ENCODE data around the gene NPIPB6. TPM values are rescaled to one million over a fixed set of nuclear protein-coding genes. Genes with fewer than 3 reads are reported as not detected.

The NPIPB6 gene
- total RNA-seq, 1 donor from 2014 or later = not detected

DNA sequence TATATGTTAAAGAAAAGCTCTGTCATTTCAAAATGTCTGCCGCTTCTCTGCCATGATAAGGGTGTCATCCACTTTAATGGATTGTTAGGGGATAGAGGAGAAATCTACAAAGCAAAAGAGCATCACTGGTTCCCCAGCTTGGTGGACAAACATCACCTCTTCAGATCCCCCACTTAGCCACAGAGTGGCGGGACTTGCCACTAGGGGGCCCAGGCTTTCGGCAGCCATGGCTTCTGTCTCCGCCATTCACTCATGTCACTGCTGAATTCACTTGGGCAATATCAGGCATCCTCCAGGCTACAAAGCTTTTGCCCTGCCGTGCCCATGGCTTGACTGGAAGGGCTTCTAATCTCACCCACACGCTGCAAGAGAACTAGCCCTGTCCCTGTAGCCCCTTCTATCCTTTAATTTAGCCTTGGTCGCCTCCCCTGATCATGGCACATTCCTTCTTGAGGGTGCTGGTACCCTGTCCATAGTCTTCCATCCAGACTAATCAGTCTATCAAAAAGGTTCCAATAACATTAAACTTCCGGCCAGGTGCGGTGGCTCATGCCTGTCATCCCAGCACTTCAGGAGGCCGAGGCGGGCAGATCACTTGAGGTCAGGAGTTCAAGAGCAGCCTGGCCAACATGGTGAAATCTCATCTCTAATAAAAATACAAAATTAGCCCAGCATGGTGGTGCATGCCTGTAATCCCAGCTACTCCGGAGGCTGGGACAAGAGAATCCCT lies 36.3 kb downstream of the NPIPB6 start:
- intact Hi-C loops (cut with DNase I) = no loop called here
- DNase-seq (ENCODE audit: low spot score) = no peak

DNA sequence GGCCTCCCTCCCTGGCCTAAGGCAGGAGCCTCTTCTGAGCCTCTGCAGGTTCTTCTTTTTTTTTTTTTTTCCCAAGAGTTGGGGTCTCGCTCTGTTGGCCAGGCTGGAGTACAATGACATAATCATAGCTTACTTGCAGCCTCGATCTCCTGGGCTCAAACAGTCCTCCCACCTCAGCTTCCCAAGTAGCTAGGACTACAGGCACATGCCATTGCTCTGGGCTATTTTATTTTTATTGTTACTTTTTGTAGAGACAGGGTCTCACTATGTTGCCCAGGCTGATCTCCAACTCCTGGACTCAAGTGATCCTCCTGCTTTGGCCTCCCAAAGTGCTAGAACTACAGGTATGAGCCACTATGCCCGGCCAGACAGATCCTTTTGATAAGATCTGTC lies 38.4 kb downstream of the NPIPB6 start:
- intact Hi-C loops (cut with DNase I) = no loop called here

DNA sequence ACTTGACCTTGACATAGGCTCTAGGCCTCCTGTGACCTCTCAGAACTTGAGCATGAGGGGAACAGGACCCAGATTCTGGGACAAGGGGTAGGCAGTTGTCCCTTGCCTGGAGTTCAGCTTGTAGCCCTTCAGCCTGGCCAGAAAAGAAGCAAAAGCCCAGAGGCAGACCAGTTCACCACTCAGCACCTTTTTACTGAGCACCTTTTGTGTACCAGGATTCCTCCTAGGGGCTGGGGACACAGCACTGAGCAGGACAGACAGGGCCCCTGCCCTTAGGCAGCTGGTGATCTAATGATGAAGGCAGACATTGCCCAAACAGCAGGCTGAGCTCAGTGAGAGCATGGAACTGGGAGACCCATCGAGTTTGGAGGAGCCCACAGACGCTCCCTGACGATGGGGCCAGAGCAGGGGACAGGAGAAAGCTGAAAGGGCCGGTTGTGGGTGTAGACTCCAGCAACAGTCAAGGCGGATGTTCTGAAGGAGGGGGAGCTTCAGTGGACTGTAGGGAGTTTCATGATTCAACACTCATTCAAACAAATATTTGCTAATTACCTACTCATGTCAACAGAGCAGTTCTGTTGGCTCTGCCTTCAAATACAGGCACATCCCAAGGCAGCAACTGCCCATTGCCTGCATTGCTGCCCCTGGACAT lies 38.9 kb downstream of the NPIPB6 start:
- DNase-seq (ENCODE audit: low spot score) = no peak
- intact Hi-C loops (cut with DNase I) = no loop called here

More for the DNA sequence above, 38.4 kb downstream of the NPIPB6 start:
- no peak for DNase-seq (ENCODE audit: low spot score)

DNA sequence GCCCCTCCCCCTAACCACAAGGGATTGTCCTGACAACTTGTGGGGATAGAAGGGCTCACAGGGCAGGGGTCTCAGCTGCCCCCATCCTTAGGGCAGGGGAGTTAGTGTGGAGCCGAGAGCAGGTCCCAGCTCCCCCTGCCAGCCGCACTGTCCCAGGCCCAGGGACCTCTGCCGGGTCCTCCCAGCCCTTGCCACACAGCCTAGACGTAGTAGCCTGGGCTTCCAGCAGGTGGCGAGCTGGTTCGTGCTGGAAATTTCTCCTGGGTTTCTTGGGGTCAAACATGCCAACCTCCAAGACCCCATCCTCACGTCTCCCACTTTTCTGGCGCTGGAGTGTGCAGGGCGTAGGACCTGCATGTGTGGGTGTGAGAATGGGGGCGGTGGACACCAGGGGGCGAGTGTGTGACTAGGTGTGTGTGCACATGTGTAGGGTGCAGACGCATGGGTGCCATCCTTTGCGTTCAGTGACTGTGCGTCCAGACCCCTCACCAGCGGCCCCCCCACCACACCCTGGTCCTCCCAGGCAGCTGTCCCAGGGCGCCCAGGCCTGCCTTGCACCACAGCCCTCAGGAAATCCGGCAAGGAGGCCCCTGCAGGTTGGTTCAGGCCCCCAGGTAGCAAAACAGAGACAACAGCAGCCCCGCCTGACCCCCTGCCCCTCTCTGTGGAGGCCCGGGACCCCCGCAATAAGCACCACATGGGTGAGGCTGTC lies 41.5 kb downstream of the NPIPB6 start:
- no peak for DNase-seq (ENCODE audit: low spot score)
- intact Hi-C loops (cut with DNase I) = no loop called here

DNA sequence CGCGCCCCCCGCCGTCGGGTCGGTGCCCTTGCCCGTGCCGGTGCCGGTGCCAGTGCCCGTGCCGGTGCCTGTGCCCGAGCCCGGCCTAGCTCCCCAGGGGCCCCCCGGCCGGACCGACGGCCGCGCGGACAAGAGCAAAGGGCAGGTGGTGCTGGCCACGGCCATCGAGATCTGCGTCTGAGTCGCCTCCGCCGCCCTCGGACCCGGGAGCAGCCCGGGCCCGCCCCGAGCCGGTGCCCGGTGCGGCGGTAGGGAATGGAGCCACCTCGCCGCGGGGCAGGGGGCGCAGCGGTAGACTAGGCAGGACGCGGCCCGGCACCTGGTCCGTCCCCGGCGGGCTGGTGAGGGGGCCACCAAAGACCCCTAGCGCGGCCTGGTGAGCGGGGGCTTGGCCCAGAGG lies 42.6 kb downstream of the NPIPB6 start:
- DNase-seq (ENCODE audit: low spot score) = no peak
- intact Hi-C loops (cut with DNase I) = no loop called here

DNA sequence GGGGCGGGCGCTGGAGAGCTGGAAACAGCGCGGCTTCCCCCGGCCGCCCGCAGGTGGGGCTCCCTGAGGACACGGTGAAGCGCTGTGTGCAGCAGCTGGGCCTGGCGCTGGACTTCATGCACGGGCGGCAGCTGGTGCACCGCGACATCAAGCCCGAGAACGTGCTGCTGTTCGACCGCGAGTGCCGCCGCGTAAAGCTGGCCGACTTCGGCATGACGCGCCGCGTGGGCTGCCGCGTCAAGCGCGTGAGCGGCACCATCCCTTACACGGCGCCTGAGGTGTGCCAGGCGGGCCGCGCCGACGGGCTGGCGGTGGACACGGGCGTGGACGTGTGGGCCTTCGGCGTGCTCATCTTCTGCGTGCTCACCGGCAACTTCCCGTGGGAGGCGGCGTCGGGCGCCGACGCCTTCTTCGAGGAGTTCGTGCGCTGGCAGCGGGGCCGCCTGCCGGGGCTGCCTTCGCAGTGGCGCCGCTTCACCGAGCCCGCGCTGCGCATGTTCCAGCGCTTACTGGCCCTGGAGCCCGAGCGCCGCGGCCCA lies 43.2 kb downstream of the NPIPB6 start:
- intact Hi-C loops (cut with DNase I) = no loop called here
- no peak for DNase-seq (ENCODE audit: low spot score)

DNA sequence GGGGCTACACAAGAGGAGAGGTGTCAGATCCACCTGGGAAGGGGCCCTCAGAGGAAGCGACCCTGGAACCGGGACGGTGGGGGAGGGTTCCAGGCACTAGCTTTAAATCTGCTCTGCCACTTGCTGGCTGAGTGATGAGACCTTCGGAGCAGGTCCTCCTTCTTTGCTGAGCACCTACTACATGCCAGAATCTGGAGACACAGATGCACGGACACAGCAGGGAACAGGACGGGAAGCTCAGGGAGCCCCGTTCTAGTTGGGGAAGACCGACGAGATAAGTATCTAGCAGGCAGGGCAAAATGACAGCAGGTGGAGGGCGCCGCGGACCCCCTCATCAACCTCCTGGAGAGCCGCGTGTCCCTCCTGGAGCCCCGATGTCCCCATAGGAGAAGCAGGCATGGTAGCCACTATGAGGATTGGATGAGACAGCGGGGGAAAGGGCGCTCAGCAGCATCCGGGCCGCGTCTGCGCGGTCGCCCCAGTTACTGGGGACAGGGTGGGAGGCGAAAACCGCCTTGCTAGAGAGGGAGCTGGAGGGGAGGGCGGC lies 43.8 kb downstream of the NPIPB6 start:
- intact Hi-C loops (cut with DNase I) = loop anchor here (5.0 kb wide), 1 partner anchor 42 kb away; no protein-coding TSS in a partner anchor
- DNase-seq (ENCODE audit: low spot score) = no peak

DNA sequence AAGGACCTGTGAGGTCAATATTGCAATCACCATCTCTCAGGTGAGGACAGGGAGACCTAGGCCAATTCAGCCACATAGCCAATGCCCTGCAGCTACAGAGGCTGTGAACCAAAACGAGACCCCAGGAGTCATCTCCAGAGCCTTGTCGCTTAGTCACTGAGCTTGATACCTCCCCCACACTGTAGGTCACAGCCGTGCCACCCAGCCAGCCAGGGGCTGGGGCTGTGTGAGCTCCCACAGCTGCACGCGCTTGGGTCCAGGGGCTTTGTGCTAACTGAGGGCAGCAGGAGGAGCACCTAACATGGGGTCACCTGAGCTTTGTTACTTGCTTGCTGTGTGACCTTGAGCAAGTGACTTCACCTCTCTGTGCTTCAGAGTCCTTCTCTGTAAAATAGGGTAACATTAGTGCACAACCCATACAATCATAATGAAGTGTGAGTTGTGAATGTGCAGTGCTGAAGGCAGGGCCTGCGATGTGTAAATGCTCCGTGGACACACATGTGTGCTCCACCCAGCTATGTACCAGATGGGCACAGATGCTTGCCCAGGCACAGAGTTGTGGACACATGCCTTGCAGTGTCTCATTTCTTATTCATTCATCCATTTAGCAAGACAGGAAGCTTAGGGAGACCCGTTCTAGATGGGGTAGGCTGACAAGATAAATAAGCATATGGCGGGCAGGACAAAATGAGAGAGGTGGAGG lies 45.1 kb downstream of the NPIPB6 start:
- no peak for DNase-seq (ENCODE audit: low spot score)
- intact Hi-C loops (cut with DNase I) = loop anchor here (5.0 kb wide), 1 partner anchor 41 kb away; no protein-coding TSS in a partner anchor

DNA sequence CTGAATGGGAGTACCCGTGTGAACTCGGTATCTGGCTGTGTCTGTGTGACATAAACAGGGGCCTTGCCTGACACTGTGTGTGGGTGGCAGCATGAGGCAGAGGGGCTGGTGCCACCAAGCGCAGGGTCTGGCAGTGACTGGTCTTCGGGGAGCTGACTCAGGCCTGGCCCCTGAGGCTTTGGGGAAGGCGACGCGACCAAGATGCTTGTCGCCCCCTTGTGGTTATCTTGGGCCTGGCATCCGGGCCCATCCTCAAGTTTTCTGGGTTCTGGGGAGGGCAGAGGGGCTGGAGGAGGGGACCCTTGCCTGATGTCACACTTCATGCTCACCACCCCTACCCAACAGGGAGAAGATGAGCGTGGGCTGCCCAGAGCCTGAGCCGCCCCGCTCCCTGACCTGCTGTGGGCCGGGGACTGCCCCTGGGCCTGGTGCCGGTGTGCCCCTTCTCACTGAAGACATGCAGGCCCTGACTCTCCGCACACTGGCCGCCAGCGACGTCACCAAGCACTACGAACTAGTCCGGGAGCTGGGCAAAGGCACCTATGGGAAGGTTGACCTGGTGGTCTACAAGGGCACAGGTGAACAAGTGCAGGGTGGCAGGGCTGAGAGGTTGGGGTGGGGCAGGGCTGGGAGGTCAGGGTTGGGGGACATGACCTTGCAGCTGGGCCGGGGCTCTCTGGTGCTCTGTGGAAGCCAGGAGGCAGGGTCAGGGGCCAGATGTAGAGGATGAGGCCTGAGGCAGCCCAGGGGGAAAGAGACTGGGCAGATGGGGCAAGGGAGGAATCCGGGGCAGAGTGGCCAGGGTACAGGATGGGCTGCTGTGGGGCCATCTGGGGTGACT lies 46.0 kb downstream of the NPIPB6 start:
- no peak for DNase-seq (ENCODE audit: low spot score)
- intact Hi-C loops (cut with DNase I) = loop anchor here (5.0 kb wide), 1 partner anchor 40 kb away; no protein-coding TSS in a partner anchor

DNA sequence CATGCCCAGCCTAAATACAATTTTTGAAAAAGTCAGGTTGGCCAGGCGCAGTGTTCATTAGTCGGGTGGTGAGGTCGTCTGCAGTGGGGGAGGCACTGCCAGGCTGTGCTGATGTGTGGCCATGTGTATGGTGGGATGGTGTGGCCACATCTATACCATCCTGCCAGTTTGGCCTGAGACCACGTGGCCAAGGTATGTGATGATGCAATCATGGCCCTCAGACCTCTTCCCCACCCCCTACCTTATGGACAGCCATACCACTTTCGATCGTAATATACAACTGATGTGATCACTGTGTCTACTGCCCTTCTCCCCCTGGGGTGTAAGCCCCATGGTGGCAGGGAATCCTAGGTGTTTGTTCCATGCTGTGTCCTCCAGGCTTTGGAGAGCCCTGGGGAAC lies 47.3 kb downstream of the NPIPB6 start:
- no peak for DNase-seq (ENCODE audit: low spot score)
- intact Hi-C loops (cut with DNase I) = loop anchor here (5.0 kb wide), 1 partner anchor 39 kb away; no protein-coding TSS in a partner anchor

DNA sequence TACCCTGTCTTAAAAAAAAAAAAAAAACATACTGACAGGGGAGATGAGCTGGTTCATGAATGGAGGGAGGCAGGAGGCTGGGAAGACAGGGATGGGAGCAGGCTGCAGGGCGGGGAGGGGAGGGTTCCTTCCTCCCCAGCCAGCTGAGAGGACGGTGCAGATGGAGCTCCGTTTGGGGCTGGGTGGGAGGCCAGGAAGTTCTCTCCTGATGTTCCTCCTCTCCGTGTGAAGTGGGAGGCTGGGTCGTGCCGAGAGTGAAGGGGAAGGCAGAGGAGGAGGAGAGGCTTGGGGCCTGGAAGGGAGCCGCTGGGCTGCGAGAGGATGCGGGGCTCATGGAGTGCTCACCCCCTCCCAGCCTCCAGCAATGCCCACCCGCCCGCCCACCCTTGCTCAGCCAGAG lies 49.7 kb downstream of the NPIPB6 start:
- intact Hi-C loops (cut with DNase I) = no loop called here
- DNase-seq (ENCODE audit: low spot score) = no peak

DNA sequence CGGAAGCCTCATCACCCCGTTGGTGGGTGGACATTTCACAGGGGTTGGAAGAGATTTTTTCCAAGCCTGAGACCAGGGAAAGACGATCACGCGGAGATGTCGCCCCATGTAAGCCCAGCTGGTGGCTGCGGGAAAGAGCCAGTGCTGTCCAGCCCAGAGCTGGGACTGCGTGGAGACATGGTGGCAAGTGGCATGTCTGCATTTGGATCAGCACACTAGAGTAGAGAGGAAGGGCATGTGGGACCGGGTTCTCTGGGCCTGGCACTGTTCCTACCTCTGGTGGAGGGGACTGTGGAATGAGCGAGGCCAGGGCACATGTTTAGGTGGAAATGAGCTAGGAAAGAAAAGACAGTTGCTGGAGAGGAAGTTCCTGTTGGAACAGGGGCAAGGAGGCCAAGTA lies 51.0 kb downstream of the NPIPB6 start:
- no peak for DNase-seq (ENCODE audit: low spot score)
- intact Hi-C loops (cut with DNase I) = no loop called here

DNA sequence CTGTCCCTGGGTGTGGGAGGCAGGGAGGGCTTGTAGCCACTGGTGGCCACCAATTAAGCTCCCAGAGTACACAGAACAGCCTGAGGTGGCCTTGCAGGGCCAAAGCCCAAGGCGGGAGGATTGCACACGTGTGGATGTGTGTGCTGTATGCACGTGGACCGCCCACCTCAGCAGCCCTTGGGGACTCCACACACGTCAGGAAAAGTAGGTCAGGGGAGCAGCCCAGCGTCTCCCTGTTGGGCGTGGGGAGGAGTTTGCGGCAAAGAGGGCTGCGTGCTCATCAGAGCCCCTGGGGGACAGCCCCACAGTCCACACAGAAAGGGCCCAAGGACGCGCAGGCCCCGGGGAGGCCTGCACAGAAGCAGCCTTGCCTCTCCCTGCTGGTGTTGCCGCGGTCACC lies 51.4 kb downstream of the NPIPB6 start:
- no peak for DNase-seq (ENCODE audit: low spot score)
- intact Hi-C loops (cut with DNase I) = no loop called here

DNA sequence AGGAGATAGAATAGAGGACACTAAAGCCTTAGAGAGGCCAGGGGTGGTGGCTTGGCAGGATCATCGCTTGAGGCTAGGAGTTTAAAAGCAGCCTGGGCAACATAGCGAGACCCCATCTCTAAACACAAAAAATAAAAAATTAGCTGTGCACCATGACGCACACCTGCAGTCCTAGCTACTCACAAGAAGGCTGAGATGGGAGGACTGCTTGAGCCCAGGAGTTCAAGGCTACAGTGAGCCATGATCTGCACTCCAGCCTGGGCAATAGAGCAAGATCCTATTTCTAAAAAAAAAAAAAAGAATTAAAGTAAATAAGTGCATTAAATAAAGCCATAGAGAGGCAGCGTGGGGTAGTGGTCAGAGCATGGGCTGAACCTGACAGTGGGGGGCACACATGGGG lies 51.9 kb downstream of the NPIPB6 start:
- DNase-seq (ENCODE audit: low spot score) = no peak
- intact Hi-C loops (cut with DNase I) = no loop called here

DNA sequence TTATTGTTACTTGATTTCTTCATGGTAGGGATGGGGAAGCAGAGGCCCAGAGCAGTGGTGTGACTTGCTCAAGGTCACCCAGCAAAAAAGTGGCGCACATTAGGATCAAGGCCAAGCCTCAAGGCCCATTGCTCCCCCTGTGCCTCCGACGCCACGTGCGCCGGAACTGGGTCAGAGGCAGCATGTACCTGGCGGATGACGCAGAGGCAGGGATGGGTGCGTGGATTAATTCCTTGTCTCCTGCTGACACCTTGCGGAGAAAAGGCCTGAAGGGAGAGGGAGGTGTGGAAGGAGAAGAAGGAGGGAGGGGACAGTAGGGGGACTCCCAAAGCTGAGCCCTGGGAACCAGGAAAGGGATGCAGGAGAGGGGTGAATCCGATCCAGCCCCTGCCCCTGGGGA lies 52.5 kb downstream of the NPIPB6 start:
- intact Hi-C loops (cut with DNase I) = no loop called here
- DNase-seq (ENCODE audit: low spot score) = no peak

DNA sequence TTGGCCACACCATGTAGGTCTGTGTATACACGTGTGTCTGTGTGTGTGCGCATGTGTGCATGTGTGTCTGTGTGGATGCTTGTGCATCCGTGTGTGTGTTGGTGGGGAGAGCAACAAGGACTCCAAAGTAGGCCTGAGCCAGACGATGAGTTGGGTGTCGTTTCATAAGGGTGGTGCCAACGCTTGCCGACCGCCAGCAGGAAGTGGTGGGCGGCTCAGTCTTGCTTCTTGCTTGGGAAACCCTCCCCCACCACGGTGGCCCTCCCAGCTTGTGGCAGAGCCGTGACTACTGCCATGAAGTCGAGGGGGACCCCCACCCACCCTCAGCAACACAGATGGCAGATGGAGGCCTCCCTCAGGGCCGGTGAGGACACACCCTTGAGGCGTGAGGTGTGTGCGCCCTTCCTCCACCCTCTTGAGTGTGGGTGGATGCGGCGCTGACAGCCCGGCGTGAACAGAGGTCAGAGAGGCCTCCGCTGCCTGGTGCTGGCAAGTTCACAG lies 53.4 kb downstream of the NPIPB6 start:
- no peak for DNase-seq (ENCODE audit: low spot score)
- intact Hi-C loops (cut with DNase I) = no loop called here

DNA sequence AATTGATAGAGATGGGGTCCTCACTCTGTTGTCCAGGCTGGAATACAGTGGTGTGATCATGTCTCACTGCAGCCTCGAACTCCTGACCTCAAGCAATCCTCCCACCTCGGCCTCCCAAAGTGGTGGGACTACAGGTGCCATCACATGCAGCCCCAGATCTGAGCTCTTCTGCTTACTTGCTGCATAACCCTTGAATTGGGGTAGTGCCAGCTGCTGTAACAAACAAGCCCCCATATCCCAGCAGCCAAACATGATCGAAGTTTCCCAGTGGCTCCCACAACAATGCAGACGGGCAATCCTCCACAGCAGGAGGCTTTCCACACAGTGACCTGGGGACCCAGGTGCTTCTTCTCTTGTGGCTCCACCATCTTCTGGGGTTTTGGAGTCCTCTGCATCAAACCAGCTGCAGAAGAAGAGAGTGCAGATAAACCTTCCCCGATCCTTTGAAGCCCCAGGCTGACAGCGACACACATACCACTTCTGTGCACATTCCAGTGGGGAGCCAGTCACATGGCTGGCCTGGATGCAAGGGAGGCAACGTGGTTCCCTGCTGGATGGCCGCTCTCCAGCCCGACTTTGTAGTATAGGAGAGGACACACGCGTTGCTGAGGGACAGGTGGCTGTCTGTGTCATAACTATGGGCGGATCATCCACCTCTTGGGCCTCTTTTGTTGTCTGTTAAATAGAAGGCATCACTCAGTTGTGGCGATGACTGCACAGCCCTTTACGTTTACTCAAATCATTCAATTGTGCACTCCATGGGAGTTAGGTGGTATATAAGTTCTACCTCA lies 54.3 kb downstream of the NPIPB6 start:
- intact Hi-C loops (cut with DNase I) = no loop called here
- no peak for DNase-seq (ENCODE audit: low spot score)

DNA sequence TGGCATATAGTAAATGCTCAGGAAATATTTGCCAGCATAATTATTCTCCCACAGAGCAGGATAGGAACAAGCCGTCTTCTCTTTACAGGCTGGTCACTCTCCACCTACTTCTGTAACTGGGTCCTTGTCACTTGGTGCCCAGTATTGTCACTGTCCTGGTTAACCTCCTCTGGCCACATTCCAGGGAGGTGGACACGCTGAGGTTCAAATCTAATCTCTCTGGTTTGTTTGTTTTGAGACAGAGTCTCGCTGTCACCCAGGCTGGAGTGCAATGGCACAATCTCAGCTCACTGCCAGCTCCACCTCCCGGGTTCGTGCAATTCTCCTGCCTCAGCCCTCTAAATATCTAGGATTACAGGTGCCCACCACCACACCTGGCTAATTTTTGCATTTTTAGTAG lies 55.4 kb downstream of the NPIPB6 start:
- DNase-seq (ENCODE audit: low spot score) = no peak
- intact Hi-C loops (cut with DNase I) = no loop called here
